GM18526 (cell line): ENCODE results near the gene CDH2.

Experiments
- POLR2A ChIP-seq: IDR thresholded peaks from 3 replicates; pipeline ENCODE4 v1.6.1; 2011; ENCODE audit not compliant: insufficient read length; ENCODE audit errors: extremely low read depth

CDH2 gene

DNA sequence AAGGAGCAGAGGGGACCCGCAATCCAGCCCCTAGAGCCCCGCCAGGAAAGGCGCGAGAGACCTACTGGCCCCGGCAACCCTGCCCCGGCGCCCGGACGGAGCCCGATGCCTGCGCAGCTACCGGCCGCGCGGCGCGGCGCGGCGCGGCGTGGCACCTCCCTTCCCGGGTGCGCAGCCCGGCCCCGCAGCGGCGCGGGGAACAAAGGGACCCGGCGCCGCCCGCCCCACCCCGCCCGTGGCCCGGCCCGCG is 307 bp downstream of the CDH2 start:
- no peak for TF ChIP-seq POLR2A

DNA sequence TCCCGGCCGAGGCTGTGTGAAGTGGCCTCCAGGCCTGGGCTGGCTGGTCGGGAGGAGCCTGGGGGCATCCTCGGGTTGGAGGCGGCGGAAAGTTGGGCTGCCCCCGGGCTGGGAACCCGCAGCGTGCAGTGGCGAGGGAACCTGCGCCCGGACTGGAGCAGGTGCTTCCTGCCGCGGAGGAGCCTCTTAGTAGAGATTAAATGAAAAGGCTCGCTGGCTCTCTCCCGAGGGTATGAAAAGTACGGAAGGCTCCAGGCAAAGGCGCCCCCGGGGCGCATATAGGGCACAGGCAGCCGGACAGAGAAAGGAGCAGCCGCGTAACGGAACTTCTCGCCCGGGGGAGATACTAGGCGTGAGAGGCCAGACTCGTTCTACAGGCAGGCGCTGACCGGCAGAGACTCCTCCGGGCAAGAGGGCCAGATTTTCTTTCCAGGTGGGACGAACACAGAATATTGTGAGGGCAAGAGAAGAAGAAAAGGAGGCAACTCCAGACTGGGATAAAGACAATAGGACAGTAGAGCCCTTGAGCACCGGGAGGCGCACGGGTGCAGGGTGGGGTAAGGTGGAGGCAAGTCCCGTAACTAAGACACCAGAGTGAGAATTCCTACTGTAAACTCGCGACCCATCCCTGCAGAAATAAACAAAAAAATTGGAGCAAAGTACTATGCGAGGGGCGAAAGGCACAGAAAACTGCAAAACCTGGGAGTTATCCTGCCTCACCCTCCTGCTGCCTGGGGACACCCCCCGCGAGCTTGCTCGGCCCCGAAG is 816 bp downstream of the CDH2 start:
- TF ChIP-seq POLR2A = no peak

DNA sequence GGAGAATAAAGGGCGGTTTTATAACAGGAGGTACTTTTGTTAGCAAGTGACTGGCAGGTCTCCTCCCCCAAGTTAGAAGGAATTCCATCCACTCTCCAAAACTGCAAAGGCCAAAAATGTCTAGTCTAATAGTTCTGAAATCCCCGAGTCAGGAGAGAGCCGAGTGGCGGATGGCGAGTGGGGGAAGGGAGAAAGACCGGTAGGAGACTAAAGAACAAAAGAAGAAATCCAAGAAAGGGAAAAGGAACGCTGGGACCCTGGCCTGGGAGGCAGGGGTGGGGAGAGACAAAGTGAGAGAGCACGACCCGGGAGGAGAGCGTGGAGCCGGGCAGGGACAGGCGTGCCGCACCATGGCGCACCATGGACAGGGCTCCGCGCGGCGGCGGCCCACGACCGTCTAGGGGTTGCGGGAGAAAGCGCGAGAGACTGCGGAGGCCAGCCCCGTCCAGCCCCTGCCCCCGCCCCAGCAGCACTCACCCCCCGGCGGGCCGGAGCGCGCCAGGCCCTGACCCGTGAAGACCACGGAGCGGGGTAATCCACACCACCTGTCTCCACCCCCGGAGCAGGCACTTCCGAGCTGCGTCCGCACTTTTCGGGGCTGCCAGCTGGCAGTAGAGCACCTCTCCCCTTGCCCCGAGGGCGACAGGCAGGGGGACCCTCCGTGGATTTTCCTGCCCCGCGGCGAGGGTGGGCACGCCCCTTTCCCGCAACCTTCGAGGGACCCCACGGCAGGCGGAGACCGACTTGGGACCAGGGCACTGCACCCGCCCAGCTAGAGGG is 1.6 kb downstream of the CDH2 start:
- no peak for TF ChIP-seq POLR2A

DNA sequence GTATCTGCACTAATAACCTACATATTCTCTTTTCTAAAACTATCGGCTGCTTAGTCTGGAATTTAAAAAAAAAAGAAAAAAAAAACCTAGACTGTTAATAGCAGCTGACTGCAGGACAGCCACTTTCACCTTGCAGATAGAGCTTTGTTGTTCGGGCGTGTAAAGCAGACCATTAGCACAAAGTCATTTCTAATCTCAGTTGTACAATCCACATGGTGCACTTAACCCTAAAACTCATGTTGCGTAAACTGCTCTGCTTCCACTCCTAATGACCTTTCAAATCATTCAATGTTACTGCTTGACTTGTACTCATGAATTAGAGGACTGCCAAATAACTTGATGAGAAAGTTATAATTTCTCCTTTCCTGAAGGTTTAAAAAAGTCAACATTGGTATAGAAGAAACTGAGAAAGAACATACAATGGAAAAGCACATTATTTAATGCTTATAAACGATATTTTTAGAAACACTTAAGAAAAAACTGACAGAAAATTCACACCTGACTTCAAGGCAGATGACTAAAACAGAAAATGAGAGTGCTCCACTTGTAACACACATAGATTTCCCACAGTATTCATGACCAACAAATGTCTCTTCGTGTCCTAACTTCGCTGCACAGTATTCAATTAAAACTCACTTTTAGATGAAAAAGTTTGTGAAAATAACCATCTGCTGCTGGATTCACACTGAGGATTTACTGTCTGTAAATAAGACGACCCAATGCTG is 2.6 kb downstream of the CDH2 start:
- TF ChIP-seq POLR2A = no peak

DNA sequence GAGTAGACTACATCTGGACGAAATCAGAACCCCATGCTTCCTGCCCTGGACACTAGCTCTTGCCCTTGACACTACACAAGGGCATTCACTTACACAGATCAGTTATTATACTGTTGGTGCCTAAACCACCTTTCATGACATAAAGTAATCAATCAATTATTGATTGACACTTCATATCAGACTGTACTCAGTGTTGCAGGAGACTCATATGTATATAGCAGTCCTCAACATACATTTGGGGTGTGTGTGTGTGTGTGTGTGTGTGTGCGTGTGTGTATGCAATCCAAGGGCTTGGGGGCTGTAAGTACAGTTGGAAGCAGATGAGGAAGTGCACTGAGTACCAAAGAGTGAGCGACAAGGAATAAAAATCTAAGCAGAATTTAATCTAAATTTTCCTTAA is 5.1 kb downstream of the CDH2 start:
- TF ChIP-seq POLR2A = no peak

DNA sequence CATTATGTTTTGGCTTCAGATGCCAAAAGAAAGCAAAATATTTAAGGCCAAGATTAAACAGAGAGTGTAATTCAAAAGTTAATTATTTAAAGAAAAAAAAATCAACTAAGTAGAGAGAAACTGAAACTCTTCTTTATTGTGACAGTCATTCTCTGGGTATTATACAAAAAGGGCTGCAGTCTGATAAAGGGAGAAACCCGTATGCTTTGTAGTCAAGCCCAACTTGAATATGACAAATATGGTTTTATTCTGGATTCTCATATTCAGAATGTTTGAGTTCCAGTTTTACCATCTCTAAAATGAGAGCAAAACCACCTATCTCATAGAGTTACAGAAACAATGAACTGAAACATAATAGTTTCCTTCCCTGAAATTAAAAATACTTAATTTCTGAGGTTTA is 8.2 kb downstream of the CDH2 start:
- TF ChIP-seq POLR2A = no peak

DNA sequence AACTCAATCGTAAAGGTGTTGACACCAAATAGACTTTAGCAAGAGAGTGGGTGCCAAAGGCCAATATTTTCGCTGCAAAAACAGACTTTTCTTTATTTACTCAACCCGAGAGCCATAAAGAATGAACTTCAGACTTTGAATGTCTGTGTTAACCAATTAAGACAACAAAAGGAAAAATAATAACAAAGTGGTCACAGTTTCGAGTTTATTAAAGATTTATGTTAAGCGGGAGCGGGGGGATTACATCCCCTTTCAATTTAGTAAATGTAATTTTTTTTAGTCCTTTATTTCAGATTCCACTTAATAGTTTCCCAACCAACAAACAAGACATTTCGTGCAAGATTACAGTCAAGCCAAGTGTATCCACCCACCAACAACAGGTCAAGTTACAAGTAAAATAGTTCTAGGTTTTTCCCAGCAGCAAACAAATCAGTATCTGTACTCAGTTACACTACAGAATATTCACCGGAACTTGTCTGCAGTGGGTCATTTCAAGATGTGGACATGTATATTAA is 9.0 kb downstream of the CDH2 start:
- no peak for TF ChIP-seq POLR2A

DNA sequence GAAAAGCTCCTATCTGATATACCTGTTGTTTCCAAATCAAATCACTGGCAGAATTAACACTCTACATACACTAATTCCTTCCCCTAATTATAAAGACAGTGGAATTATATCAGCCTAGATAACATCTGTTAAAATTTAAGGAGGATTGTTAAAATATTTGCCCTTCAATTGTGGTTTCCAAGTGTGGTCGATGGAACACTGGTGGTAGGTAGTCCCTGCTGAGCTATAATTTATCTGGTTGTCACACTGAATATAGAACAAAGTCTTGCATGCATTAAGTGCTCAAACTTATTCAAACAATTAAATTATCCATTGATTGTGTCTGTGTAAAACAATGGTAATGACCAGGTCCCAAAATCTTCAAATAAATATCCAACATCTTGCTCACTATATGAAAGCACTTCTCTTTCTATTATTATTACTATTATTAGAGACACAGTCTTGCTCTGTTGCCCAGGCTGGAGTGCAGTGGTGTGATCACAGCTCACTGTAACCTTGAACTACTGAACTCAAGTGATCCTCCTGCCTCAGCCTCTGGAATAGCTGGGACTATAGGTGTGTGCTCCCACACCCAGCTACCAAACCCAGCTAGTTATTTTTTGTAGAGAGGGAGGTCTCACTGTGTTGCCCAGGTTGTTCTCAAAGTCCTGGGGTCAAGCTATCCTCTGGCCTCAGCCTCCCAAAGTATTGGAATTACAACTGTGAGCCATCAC is 12.0 kb downstream of the CDH2 start:
- TF ChIP-seq POLR2A = no peak

DNA sequence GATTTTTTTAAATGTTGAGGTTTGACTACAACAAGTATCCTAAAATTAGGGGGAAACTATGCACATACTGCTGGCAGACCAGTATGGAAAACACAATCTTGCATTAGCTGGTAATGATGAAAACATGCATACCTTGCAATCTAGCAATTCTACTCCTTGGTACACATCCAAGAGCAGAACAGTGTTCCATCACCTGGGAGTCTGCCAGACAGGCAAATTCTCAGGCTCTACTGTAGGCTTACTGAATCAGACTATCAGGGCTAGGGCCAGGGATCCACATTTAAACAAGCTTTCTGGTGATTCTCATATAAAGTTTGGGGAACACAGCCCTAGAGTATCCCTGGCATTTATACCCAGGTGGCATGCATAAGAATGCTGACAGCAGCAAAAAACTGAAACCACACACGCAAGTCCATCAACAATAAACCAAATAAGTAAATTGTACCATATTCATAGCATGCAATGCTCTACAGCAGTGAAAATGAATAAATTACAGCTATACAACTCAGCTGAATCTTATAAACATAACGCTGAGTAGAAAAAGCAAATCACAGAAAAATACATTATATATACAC is 13.6 kb downstream of the CDH2 start:
- TF ChIP-seq POLR2A = no peak

DNA sequence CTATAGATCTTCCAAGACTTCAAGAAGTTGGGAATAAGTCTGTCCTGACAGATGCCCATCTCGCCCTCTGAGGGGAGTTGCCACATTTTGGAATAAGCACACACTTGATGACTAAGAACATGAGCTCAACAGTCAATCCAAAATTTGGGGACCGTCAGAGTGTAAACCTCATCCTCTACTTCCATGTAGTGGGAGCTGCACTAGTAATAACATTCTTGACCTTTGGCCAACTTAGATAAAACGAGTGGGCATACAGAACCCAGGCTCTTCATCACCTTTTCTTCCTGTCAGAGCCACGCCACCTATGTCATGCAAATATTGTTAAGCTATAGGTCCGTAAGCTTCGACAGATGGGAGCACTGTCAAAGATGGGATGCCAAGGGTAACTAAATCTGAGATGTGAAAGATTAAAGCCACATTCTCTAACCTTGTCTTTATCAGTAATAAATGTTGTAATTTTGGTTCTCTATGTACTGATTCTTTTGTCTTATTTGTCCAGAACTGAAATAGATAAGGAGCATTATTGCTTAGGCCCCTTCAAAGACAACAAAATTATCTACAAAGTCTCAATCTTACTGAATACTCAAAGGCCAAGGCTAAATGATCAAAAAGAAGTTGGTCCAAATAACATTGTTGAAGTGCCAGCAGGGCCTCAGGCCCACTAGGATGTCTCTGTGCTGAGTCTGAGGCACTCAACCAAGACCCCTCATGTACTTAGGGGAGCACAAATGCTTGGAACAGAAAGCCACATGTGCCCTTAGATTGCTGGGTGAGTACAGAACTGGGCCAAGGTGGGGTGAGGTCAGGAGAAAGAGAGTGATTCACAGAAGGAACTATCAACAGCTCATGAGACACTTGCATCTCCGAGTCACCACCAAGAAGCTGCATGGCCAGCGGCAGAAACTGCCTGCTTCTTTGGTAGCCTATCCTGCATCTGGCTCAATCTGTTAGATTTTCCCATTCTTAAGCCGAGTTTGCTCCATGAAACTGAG is 15.0 kb downstream of the CDH2 start:
- TF ChIP-seq POLR2A = no peak

DNA sequence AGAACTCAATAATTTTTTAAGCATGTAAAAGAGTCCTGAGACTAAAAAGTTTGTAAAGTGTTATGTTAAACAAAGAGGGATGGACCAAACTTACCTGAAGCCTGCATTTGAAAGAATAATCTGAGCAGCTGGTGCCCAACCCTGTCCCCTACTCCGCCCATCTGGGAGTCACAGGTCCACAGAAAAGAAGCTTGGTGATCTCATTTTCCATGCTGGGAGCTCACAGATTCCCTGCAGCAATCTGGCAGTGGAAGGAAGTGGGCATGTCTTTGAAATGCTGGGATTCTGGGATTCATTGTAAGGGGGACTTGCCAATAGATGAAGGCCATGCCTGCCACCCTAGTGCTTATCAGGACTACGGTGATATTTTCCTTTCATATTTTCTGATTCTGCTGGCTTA is 17.9 kb downstream of the CDH2 start:
- no peak for TF ChIP-seq POLR2A

DNA sequence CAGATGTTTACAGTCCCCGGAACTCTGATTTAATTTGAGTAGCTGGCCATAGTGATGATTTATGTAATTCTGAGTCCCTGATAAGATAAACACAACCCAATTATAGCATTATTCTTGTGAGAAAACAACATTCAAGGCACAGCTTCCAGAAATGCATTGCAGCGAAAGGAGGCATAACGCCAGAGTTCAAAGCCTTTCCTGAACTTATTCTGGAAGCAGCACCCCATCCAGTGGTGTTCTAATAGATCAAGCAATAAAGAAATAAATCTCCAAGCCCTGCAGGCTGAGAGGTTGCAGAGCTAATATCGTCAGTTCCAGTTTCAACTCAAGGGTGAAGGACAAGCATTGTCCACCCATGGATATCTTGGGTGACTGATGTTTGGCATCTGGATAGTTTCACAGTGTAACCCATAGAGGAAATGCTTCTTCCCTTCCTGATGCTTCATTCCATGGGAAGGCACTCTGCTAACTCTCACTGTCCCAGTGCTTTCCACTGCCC is 18.8 kb downstream of the CDH2 start:
- TF ChIP-seq POLR2A = no peak

DNA sequence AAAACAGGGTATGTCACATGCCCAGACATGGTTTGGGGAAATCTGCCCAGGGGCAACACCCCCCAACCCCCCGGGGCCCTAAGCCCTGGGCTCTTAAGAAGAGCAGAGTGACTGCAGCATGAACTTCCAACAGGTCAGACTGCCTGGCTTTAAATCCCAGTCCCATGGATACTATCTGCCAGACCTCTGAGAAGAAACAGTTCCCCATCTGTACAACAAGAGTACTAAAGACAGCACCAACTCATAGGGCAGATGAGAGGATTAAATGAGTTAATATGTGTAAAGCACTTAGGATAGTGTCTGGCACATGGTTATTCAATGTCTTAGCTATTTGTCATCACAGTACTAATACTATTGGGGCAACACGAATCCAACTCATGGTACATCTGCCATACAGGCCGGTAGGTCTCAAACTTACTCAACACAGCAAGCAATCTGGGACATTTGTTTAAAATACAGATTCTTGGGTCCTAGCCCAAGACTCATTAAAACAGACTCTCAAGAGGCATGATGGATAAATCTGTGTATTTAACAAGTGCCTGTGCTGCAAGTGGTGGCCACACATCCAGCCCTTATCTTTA is 23.4 kb downstream of the CDH2 start:
- no peak for TF ChIP-seq POLR2A
